SU-DHL-6 (cell line): ENCODE results near the gene EXOC6.

ENCODE experiments used
- H2AFZ ChIP-seq: fragments of 200-600 bp; sonication (generic); 2 replicates; pipeline ENCODE4 v1.6.1; 2014; ENCODE audit warnings: low read depth, mild to moderate bottlenecking, moderate library complexity, mixed read lengths, antibody characterized with exemption, low read length; ENCODE audit not compliant: severe bottlenecking
- H3F3A ChIP-seq: fragments of 200-600 bp; shearing (Covaris generic); 2 replicates; pipeline ENCODE4 v1.6.0; 2016; ENCODE audit warnings: antibody characterized with exemption, mild to moderate bottlenecking; ENCODE audit not compliant: insufficient read depth
- H3K27ac ChIP-seq: fragments of 200-600 bp; sonication (generic); 2 replicates; pipeline ENCODE4 v1.5.1; 2016; ENCODE audit warnings: low read depth, mild to moderate bottlenecking, low read length, moderate library complexity, mixed read lengths
- H3K27me3 ChIP-seq: fragments of 200-600 bp; sonication (generic), shearing (Covaris generic); 2 replicates; pipeline ENCODE4 v1.6.0; 2014; ENCODE audit warnings: mild to moderate bottlenecking, low read length
- H3K36me3 ChIP-seq: fragments of 200-600 bp; sonication (generic); 2 replicates; pipeline ENCODE4 v1.6.1; 2014; ENCODE audit warnings: mild to moderate bottlenecking, low read length, mixed read lengths
- H3K4me2 ChIP-seq: fragments of 300-600, 200-600 bp; shearing (Covaris generic), sonication (generic); 2 replicates; pipeline ENCODE4 v1.6.0; 2014; ENCODE audit warnings: low read length, low read depth, mild to moderate bottlenecking; ENCODE audit not compliant: poor library complexity, severe bottlenecking
- H3K4me3 ChIP-seq: fragments of 200-600 bp; sonication (generic); 2 replicates; pipeline ENCODE4 v1.5.1; 2014; ENCODE audit warnings: antibody characterized with exemption, low read length, mild to moderate bottlenecking, mixed read lengths; ENCODE audit not compliant: insufficient read depth, poor library complexity, severe bottlenecking
- H3K79me2 ChIP-seq: fragments of 200-600 bp; sonication (generic); 2 replicates; pipeline ENCODE4 v1.6.1; 2014; ENCODE audit warnings: mild to moderate bottlenecking, low read length, moderate library complexity; ENCODE audit not compliant: insufficient read depth
- H3K9ac ChIP-seq: fragments of 200-600 bp; sonication (generic); 2 replicates; pipeline ENCODE4 v1.7.0; 2014; ENCODE audit warnings: mild to moderate bottlenecking, low read length
- H3K9me2 ChIP-seq: fragments of 200-600 bp; sonication (generic); replicated peaks from 2 replicates; pipeline ENCODE4 v1.6.1; 2014; ENCODE audit warnings: low read length; ENCODE audit not compliant: insufficient read depth
- H3K9me3 ChIP-seq: fragments of 200-600 bp; sonication (generic); 2 replicates; pipeline ENCODE4 v1.6.1; 2014; ENCODE audit warnings: low read length, mixed read lengths; ENCODE audit not compliant: insufficient read depth
- H4K20me1 ChIP-seq: fragments of 200-600 bp; sonication (generic); 2 replicates; pipeline ENCODE4 v1.6.1; 2014; ENCODE audit warnings: low read depth, mild to moderate bottlenecking, antibody characterized with exemption, low read length, moderate library complexity, mixed read lengths
- EZH2phosphoT487 ChIP-seq: fragments of 200-600 bp; sonication (generic), shearing (Covaris generic); conservative IDR thresholded peaks from 2 replicates; pipeline ENCODE4 v1.6.1; 2018; ENCODE audit warnings: mild to moderate bottlenecking, antibody characterized with exemption, low read length, moderate library complexity, mixed read lengths
- TF ChIP-seq, protein P1 (sequence below): fragments of 200-600 bp; sonication (generic); IDR thresholded peaks from one replicate; pipeline ENCODE4 v1.5.1; 2017; ENCODE audit warnings: antibody characterized with exemption, mild to moderate bottlenecking, low read length, moderate library complexity; ENCODE audit not compliant: insufficient read depth, poor library complexity, severe bottlenecking

Gene EXOC6

DNA sequence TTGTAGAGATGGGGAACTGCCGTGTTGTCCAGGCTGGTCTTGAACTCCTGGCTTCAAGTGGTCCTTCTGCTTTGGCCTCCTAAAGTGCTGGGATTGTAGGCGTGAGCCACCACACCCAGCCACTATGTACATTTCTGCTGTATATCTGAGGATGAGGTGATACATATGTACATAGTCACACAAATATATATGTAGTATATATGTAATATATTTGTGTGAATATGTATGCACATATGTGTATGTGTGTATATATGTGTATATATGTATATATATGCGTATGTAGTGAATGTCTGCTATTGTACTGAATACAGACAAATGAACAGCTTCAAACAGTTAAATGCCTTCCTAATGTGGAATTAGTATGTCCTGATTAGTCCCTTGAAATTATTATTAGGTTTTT is 70.3 kb downstream of the EXOC6 start:
- Histone ChIP-seq H3K4me2 (no peak overlapping the region), H3K36me3 (no peaks in the 10 kb centered on the region)

GRCh38 chr10:92920866-92921265 is 72.5 kb downstream of the EXOC6 start:
- TF ChIP-seq, protein P1, sequence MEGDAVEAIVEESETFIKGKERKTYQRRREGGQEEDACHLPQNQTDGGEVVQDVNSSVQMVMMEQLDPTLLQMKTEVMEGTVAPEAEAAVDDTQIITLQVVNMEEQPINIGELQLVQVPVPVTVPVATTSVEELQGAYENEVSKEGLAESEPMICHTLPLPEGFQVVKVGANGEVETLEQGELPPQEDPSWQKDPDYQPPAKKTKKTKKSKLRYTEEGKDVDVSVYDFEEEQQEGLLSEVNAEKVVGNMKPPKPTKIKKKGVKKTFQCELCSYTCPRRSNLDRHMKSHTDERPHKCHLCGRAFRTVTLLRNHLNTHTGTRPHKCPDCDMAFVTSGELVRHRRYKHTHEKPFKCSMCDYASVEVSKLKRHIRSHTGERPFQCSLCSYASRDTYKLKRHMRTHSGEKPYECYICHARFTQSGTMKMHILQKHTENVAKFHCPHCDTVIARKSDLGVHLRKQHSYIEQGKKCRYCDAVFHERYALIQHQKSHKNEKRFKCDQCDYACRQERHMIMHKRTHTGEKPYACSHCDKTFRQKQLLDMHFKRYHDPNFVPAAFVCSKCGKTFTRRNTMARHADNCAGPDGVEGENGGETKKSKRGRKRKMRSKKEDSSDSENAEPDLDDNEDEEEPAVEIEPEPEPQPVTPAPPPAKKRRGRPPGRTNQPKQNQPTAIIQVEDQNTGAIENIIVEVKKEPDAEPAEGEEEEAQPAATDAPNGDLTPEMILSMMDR, result no peak
- TF ChIP-seq EZH2phosphoT487, result no peak
- Histone ChIP-seq H3K4me3 (no peak overlapping the region), H3K9me2 (no peaks in the 10 kb centered on the region), H2AFZ (no peak overlapping the region), H3K36me3 (no peaks in the 10 kb centered on the region), H3F3A (peaks cover 5% of the 10 kb centered on the region; the same call in 1 of the 2 replicates), H3K79me2 (no peaks in the 10 kb centered on the region), H3K4me2 (no peak overlapping the region), H3K9ac (no peak overlapping the region), H4K20me1 (no peaks in the 10 kb centered on the region), H3K27ac (no peak overlapping the region), H3K9me3 (no peaks in the 10 kb centered on the region), H3K27me3 (no peaks in the 10 kb centered on the region)

More for the DNA sequence above, 70.3 kb downstream of the EXOC6 start:
- Histone ChIP-seq H3K79me2 (no peaks in the 10 kb centered on the region), H4K20me1 (no peaks in the 10 kb centered on the region), H3K9ac (no peak overlapping the region), H3K27me3 (no peaks in the 10 kb centered on the region), H3K9me2 (no peaks in the 10 kb centered on the region), H3K27ac (no peak overlapping the region), H3K9me3 (no peaks in the 10 kb centered on the region), H3F3A (peaks cover 5% of the 10 kb centered on the region; the same call in 1 of the 2 replicates), H2AFZ (no peak overlapping the region), H3K4me3 (no peak overlapping the region)
- TF ChIP-seq, protein P1, result no peak
- TF ChIP-seq EZH2phosphoT487, result no peak

DNA sequence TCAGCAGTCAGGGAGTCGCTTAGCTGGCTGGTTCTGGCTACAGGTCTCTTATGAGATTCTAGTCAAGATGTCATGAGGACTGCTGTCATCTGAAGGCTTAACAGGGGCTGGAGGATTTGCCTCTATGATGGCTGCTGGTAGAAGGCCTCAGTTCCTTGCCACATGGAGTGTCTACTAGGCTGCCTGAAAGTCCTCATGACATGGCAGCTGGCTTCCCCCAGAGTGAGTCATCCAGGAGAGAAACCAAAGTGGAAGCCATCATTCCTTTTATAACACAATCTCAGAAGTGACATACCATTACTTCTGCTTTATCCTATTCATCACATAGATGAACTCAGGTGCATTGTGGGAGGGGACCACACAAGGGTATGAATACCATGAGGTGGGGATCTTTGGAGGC is 75.1 kb downstream of the EXOC6 start:
- Histone ChIP-seq H3K27me3 (no peaks in the 10 kb centered on the region), H3K9ac (no peak overlapping the region), H3K36me3 (no peaks in the 10 kb centered on the region), H4K20me1 (no peaks in the 10 kb centered on the region), H2AFZ (no peak overlapping the region), H3K79me2 (no peaks in the 10 kb centered on the region), H3K27ac (no peak overlapping the region), H3K9me3 (no peaks in the 10 kb centered on the region), H3K4me3 (no peak overlapping the region), H3F3A (peaks cover 5% of the 10 kb centered on the region; the same call in 1 of the 2 replicates), H3K9me2 (no peaks in the 10 kb centered on the region), H3K4me2 (no peak overlapping the region)
- TF ChIP-seq, protein P1, result no peak
- no peak for TF ChIP-seq EZH2phosphoT487
